BE2C (cell line): ENCODE measurements around the gene CADPS2.

Source experiments
- DNase-seq: peaks from one replicate; pipeline ENCODE4 v3.0.0-alpha.2; 2020
- H3K27me3 ChIP-seq: fragments of 250-450 bp; sonication (Bioruptor Pico); 2 replicates; pipeline ENCODE4 v1.5.1; 2020; ENCODE audit warnings: mild to moderate bottlenecking
- H3K36me3 ChIP-seq: fragments of 250-450 bp; sonication (Bioruptor Pico); 2 replicates; pipeline ENCODE4 v1.5.1; 2020; ENCODE audit warnings: mild to moderate bottlenecking
- H3K4me1 ChIP-seq: fragments of 250-450 bp; sonication (Bioruptor Pico); 2 replicates; pipeline ENCODE4 v1.5.1; 2020
- H3K4me3 ChIP-seq: 2 replicates; pipeline ENCODE4 v1.5.1; 2011; ENCODE audit warnings: low read depth, low read length
- H3K9me3 ChIP-seq: fragments of 250-450 bp; sonication (Bioruptor Pico); 2 replicates; pipeline ENCODE4 v1.5.1; 2020
- TF ChIP-seq, protein P1 (sequence below): IDR thresholded peaks from 2 replicates; pipeline ENCODE4 v1.5.1; 2012; ENCODE audit warnings: mild to moderate bottlenecking, low read depth, low read length

The CADPS2 gene

DNA sequence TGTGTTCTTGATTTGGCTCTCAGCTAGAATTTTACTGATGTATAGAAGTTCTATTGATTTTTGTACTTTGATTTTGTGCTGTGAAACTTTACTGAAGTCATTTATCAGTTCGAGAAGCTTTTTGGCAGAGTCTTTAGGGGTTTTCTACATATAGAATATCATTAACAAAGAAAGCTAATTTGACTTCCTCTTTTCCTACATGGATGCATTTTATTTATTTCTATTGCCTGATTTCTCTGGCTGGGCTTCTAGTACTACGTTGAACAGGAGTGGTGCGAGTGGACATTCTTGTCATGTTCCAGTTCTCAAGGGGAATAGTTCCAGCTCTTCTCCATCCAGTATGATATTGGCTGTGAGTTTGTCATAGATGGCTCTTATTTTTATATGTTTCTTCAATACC is 252.8 kb downstream of the CADPS2 start:
- no peak for DNase-seq
- Histone ChIP-seq H3K4me3 (no peak overlapping the region), H3K27me3 (no peaks in the 10 kb centered on the region)

DNA sequence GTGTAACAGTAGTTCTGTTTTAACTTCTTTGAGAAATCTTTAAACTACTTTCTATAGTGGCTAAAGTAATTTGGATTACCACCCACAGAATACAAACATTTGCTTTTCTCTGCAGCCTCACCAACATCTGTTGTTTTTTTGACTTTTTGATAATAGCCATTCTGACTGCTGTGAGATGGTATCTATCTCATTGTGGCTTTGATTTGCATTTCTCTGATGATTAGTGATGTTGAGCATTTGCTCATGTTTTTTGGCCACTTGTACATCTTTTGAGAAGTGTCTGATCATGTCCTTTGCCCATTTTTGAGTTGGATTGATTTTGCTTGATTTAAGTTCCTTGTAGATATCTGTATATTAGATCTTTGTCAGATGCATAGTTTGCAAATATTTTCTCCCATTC is 254.0 kb downstream of the CADPS2 start:
- H3K27me3 ChIP-seq = no peaks in the 10 kb centered on the region
- no peaks in the 10 kb centered on the region for H3K9me3 ChIP-seq
- DNase-seq = no peak
- TF ChIP-seq, protein P1, sequence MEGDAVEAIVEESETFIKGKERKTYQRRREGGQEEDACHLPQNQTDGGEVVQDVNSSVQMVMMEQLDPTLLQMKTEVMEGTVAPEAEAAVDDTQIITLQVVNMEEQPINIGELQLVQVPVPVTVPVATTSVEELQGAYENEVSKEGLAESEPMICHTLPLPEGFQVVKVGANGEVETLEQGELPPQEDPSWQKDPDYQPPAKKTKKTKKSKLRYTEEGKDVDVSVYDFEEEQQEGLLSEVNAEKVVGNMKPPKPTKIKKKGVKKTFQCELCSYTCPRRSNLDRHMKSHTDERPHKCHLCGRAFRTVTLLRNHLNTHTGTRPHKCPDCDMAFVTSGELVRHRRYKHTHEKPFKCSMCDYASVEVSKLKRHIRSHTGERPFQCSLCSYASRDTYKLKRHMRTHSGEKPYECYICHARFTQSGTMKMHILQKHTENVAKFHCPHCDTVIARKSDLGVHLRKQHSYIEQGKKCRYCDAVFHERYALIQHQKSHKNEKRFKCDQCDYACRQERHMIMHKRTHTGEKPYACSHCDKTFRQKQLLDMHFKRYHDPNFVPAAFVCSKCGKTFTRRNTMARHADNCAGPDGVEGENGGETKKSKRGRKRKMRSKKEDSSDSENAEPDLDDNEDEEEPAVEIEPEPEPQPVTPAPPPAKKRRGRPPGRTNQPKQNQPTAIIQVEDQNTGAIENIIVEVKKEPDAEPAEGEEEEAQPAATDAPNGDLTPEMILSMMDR = no peak
- no peaks in the 10 kb centered on the region for H3K4me1 ChIP-seq
- no peaks in the 10 kb centered on the region for H3K36me3 ChIP-seq
- no peak overlapping the region for H3K4me3 ChIP-seq

More for the DNA sequence above, 252.8 kb downstream of the CADPS2 start:
- H3K4me1 ChIP-seq = no peaks in the 10 kb centered on the region
- TF ChIP-seq, protein P1 = no peak
- no peaks in the 10 kb centered on the region for H3K9me3 ChIP-seq
- no peaks in the 10 kb centered on the region for H3K36me3 ChIP-seq

DNA sequence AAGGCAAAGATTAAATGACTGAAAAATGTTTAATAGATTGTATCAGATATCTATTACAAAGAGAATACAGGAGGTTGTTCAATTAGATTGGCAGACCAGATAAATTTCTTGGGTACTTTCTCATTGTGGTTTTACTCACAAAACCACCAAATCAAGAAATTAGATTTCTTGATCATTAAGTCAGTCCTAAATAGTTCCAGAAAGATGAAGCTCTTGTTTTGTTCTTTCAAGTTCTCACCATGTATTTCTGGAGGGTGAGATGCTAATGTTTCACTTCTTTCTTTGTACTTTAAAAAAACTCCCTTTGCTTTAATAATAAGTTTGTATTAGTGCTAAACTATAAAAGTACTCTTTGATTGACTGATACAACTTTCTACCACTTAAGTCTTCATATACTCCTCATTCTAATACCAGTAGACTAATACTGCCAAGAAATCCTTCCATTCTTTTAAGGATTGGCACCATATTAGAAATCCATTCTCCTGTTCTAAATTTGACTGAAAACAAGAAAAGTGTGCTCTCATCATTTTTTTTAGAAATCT is 256.8 kb downstream of the CADPS2 start:
- TF ChIP-seq, protein P1 = no peak
- Histone ChIP-seq H3K27me3 (peaks cover under 1% of the 10 kb centered on the region), H3K36me3 (no peaks in the 10 kb centered on the region), H3K4me3 (no peak overlapping the region), H3K9me3 (no peaks in the 10 kb centered on the region), H3K4me1 (no peaks in the 10 kb centered on the region)
- no peak for DNase-seq

DNA sequence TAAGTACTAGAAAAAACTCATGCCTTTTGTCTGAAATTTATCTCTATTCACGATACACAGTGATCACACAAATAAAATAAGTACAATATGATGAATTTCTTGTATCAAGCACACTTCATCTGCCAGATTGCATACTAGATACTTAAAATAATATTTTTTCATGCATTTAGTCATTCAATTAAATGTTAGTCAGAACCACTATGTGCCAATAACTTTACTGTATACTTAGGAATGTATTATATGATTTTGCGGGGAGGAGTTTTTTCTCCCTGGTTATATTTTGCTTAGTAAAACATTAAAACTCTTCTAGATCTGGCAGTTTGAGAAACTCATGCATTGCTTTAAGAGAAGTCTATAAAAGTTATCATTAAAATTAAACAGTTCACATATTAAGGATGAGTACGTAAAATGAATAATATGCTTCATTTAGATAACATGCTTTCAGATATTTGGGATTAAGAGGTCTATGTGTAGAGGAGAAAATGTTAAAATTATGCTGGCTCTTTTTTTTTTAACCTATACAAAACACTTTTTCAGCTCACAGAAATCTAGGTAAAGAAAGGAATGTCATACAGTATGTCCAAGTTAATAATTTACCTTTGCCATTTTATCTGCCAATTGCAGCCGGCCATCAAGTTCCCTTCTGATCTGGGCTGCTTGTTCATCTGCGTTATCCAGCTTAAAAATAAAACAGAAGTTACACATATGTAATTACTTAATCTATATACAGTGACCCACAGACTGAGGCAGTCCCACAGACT is 257.4 kb downstream of the CADPS2 start:
- TF ChIP-seq, protein P1 = no peak
- Histone ChIP-seq H3K4me1 (no peaks in the 10 kb centered on the region), H3K36me3 (no peaks in the 10 kb centered on the region), H3K27me3 (peaks cover 7% of the 10 kb centered on the region), H3K4me3 (no peak overlapping the region), H3K9me3 (no peaks in the 10 kb centered on the region)
- DNase-seq = no peak

DNA sequence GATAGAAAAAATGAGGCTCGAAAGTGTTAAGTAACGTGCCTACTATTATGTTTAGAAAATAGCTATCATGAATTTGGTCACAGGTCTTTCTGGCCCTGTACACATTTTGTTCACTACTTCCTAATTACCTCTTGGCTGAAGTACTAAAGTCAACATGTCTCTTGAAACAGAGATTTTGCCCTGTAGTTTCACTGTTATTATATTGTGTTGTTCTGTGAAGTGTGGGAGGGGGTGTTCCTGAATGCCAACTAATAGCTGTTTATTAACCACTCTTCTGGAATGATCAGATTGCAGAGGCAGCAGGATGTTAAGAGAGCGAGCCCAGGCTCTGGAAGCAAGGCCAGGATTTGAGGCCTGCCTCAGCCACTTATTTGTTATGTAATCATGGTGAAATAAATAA is 259.5 kb downstream of the CADPS2 start:
- no peak for DNase-seq
- H3K36me3 ChIP-seq = no peaks in the 10 kb centered on the region
- TF ChIP-seq, protein P1 = no peak

DNA sequence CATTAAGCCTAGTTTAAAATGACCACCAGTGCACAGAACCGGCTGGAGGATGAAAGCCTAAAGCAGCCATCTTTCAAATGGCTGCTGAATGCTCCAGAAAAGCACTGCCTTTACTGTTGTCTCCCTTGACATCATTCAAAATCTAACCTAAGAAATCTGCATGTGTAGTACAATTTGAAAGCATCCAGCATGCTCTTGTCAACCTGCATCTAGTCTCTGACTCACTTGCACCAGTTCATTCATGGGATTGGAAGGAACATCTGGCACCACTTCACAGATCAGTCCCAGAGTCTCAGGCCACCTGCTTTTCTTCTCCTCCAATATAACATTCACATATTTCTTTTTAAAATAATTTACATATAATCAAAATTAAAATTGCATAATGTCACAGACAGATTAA is 263.6 kb downstream of the CADPS2 start:
- no peaks in the 10 kb centered on the region for H3K36me3 ChIP-seq
- peaks cover 9% of the 10 kb centered on the region for H3K27me3 ChIP-seq
- H3K4me3 ChIP-seq = no peak overlapping the region
- no peaks in the 10 kb centered on the region for H3K9me3 ChIP-seq
- H3K4me1 ChIP-seq = no peaks in the 10 kb centered on the region
- no peak for DNase-seq
- TF ChIP-seq, protein P1 = no peak

More for the DNA sequence above, 259.5 kb downstream of the CADPS2 start:
- Histone ChIP-seq H3K27me3 (peaks cover 9% of the 10 kb centered on the region), H3K4me3 (no peak overlapping the region), H3K9me3 (no peaks in the 10 kb centered on the region), H3K4me1 (no peaks in the 10 kb centered on the region)
